ENCODE data around the gene ECM1. TPM values are rescaled to one million over a fixed set of nuclear protein-coding genes. Genes with fewer than 3 reads are reported as not detected.

Gene ECM1
- total and polyA plus RNA-seq, 2 donors (not counting 1 experiment from before 2014, with no cell fraction given): 1.9 to 2.3 TPM

DNA sequence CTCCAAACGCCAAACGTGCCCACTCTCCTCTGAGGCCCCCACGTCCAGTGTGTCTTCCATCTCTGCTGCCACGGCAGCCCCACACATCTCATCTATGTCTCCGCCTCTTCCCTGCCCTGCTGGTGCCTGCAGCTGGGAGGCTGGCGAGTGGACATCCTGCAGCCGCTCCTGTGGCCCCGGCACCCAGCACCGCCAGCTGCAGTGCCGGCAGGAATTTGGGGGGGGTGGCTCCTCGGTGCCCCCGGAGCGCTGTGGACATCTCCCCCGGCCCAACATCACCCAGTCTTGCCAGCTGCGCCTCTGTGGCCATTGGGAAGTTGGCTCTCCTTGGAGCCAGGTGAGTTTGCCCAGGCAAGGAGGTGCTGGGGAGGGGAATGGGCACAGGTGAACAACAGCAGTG lies 49.9 kb downstream of the ECM1 start:
- H3K27me3 Mint-ChIP-seq: no peaks in the 10 kb centered on the region
- ChIA-PET POLR2A (no interaction called here), CTCF (interaction anchor here (1.2 to 14.8 kb wide), 4 partner anchors 19 to 95 kb away, joined by 3 to 661 read pairs (median 252); partner anchors contain the start of genes ENSA and MCL1)
- DNase-seq: no peak
- Histone ChIP-seq H3K36me3 (replicated peaks in 1 of 2; ENCODE audit: control extremely low read depth in 1 of 2, control insufficient read depth in 1 of 2, extremely low read depth in 1 of 2, insufficient read depth in 2 of 2, low read length in 1 of 2) (no peaks in the 10 kb centered on the region), H2AFZ (ENCODE audit: insufficient read depth, low read depth, low read length, poor library complexity, severe bottlenecking) (no peak overlapping the region), H3K27ac (ENCODE audit: low read length in 2 of 2) (no peak overlapping the region), H3K4me3 (ENCODE audit: control extremely low read depth in 1 of 5, extremely low read depth in 1 of 5, insufficient read depth in 1 of 5, low read depth in 2 of 5, low read length in 4 of 5) (no peak overlapping the region), H3K4me1 (ENCODE audit: control insufficient read depth in 2 of 2, insufficient read depth in 2 of 2, low read length in 2 of 2) (peaks cover 15 to 31% of the 10 kb centered on the region in 2 donors), H3K79me2 (ENCODE audit: control insufficient read depth, insufficient read depth, low read length) (peaks cover 11% of the 10 kb centered on the region), H3K9ac (ENCODE audit: low read length) (no peak overlapping the region), H4K20me1 (ENCODE audit: control insufficient read depth, insufficient read depth, low read length, poor library complexity, severe bottlenecking) (peaks cover 3% of the 10 kb centered on the region), H3K9me3 (ENCODE audit: control extremely low read depth in 1 of 3, control insufficient read depth in 2 of 3, insufficient read depth in 1 of 3, low read length in 2 of 3) (no peaks in the 10 kb centered on the region), H3K27me3 (replicated peaks in 1 of 4; ENCODE audit: control extremely low read depth in 1 of 4, control insufficient read depth in 3 of 4, insufficient read depth in 4 of 4, low read length in 3 of 4) (no peaks in the 10 kb centered on the region), H3K4me2 (replicated peaks; ENCODE audit: low read depth, low read length, poor library complexity, severe bottlenecking) (no peak overlapping the region)
- no peak overlapping the region for H3K4me3 Mint-ChIP-seq
- H3K27ac Mint-ChIP-seq: no peak overlapping the region
- no peak for ATAC-seq (ENCODE audit: low read depth)
- intact Hi-C loops (cut with micrococcal nuclease): no loop called here
- no peaks in the 10 kb centered on the region for H3K9me3 Mint-ChIP-seq (ENCODE audit: insufficient read depth)
- TF ChIP-seq EZH2 (IDR thresholded peaks at IDR 0.05; ENCODE audit: borderline replicate concordance, insufficient read depth, low read depth, low read length, poor library complexity, severe bottlenecking): no peak
- TF ChIP-seq, protein P1, sequence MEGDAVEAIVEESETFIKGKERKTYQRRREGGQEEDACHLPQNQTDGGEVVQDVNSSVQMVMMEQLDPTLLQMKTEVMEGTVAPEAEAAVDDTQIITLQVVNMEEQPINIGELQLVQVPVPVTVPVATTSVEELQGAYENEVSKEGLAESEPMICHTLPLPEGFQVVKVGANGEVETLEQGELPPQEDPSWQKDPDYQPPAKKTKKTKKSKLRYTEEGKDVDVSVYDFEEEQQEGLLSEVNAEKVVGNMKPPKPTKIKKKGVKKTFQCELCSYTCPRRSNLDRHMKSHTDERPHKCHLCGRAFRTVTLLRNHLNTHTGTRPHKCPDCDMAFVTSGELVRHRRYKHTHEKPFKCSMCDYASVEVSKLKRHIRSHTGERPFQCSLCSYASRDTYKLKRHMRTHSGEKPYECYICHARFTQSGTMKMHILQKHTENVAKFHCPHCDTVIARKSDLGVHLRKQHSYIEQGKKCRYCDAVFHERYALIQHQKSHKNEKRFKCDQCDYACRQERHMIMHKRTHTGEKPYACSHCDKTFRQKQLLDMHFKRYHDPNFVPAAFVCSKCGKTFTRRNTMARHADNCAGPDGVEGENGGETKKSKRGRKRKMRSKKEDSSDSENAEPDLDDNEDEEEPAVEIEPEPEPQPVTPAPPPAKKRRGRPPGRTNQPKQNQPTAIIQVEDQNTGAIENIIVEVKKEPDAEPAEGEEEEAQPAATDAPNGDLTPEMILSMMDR (IDR thresholded peaks at IDR 0.05): no peak
- peaks cover 29% of the 10 kb centered on the region for H3K4me1 Mint-ChIP-seq
- WGBS (ENCODE audit: insufficient coverage): 96% methylated on average over 12 of the region's 15 CpGs

DNA sequence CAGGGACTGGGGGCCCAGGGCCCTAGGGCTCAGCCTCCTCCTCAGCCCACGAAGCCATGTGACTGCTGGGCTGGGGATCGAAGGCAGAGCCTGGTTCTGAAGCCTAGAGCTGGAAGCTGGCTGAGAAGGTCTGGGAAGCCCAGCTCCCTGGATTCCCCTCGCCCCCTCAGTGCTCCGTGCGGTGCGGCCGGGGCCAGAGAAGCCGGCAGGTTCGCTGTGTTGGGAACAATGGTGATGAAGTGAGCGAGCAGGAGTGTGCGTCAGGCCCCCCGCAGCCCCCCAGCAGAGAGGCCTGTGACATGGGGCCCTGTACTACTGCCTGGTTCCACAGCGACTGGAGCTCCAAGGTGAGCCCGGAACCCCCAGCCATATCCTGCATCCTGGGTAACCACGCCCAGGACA lies 50.4 kb downstream of the ECM1 start:
- H3K4me1 ChIP-seq (ENCODE audit: control insufficient read depth in 2 of 2, insufficient read depth in 2 of 2, low read length in 2 of 2): peaks cover 18 to 31% of the 10 kb centered on the region in 2 donors
- CTCF ChIA-PET: interaction anchor here (1.2 to 14.8 kb wide), 6 partner anchors 19 to 95 kb away, joined by 3 to 661 read pairs (median 10); partner anchors contain the start of genes ENSA and MCL1
- ATAC-seq (ENCODE audit: low read depth): no peak
- Mint-ChIP-seq H3K27ac (no peak overlapping the region), H3K9me3 (ENCODE audit: insufficient read depth) (no peaks in the 10 kb centered on the region), H3K4me1 (peaks cover 34% of the 10 kb centered on the region), H3K4me3 (no peak overlapping the region), H3K27me3 (no peaks in the 10 kb centered on the region)
- H3K9ac ChIP-seq (ENCODE audit: low read length): no peak overlapping the region
- TF ChIP-seq EZH2 (IDR thresholded peaks at IDR 0.05; ENCODE audit: borderline replicate concordance, insufficient read depth, low read depth, low read length, poor library complexity, severe bottlenecking): no peak
- TF ChIP-seq, protein P1 (IDR thresholded peaks at IDR 0.05): no peak
- H3K4me3 ChIP-seq (ENCODE audit: control extremely low read depth in 1 of 5, extremely low read depth in 1 of 5, insufficient read depth in 1 of 5, low read depth in 2 of 5, low read length in 4 of 5): no peak overlapping the region
- H3K27ac ChIP-seq (ENCODE audit: low read length in 2 of 2): no peak overlapping the region
- no peaks in the 10 kb centered on the region for H3K9me3 ChIP-seq (ENCODE audit: control extremely low read depth in 1 of 3, control insufficient read depth in 2 of 3, insufficient read depth in 1 of 3, low read length in 2 of 3)
- H3K4me2 ChIP-seq (replicated peaks; ENCODE audit: low read depth, low read length, poor library complexity, severe bottlenecking): no peak overlapping the region
- POLR2A ChIA-PET: interaction anchor here (0.7 kb wide), 1 partner anchor 62 kb away, joined by 4 read pairs; no protein-coding TSS in a partner anchor
- peaks cover 11% of the 10 kb centered on the region for H3K79me2 ChIP-seq (ENCODE audit: control insufficient read depth, insufficient read depth, low read length)
- WGBS (ENCODE audit: insufficient coverage): 90% methylated on average over 15 of the region's 15 CpGs
- H3K27me3 ChIP-seq (replicated peaks in 1 of 4; ENCODE audit: control extremely low read depth in 1 of 4, control insufficient read depth in 3 of 4, insufficient read depth in 4 of 4, low read length in 3 of 4): no peaks in the 10 kb centered on the region
- no peak overlapping the region for H2AFZ ChIP-seq (ENCODE audit: insufficient read depth, low read depth, low read length, poor library complexity, severe bottlenecking)
- intact Hi-C loops (cut with micrococcal nuclease): no loop called here
- DNase-seq: no peak
- no peaks in the 10 kb centered on the region for H3K36me3 ChIP-seq (replicated peaks in 1 of 2; ENCODE audit: control extremely low read depth in 1 of 2, control insufficient read depth in 1 of 2, extremely low read depth in 1 of 2, insufficient read depth in 2 of 2, low read length in 1 of 2)
- H4K20me1 ChIP-seq (ENCODE audit: control insufficient read depth, insufficient read depth, low read length, poor library complexity, severe bottlenecking): peaks cover 3% of the 10 kb centered on the region
